Colonic mucosa (tissue), 4 donors: ENCODE measurements around the gene USP49. TPM values are rescaled to one million over a fixed set of nuclear protein-coding genes. Genes with fewer than 3 reads are reported as not detected.
A peak's percentile ranks its signal among the peaks of the same experiment; 100 is the strongest.

Experiments
- DNase-seq: peaks from one replicate; pipeline ENCODE4 v3.0.0-alpha.2; 2020
- H3K27ac ChIP-seq: fragments of 200-600 bp; one replicate; pipeline ENCODE4 v1.8.0; 2021
- H3K27me3 ChIP-seq: fragments of 200-600 bp; one replicate; pipeline ENCODE4 v1.8.0; 2021
- H3K36me3 ChIP-seq: fragments of 200-600 bp; one replicate; pipeline ENCODE4 v1.8.0; 2021
- H3K4me1 ChIP-seq: fragments of 200-600 bp; one replicate; pipeline ENCODE4 v1.8.0; 2021; ENCODE audit warnings: mild to moderate bottlenecking
- H3K4me3 ChIP-seq: fragments of 200-600 bp; one replicate; pipeline ENCODE4 v1.8.0; 2021
- H3K9ac ChIP-seq, 2 donors: one replicate each; pipeline ENCODE4 v1.7.0; 2013; ENCODE audit warnings: control low read depth in 2 of 2, low read depth in 2 of 2, low read length in 2 of 2
- H3K9me3 ChIP-seq: fragments of 200-600 bp; one replicate; pipeline ENCODE4 v1.8.0; 2021
- CTCF ChIP-seq: fragments of 200-600 bp; IDR thresholded peaks from one replicate; pipeline ENCODE4 v1.8.0; 2022; ENCODE audit warnings: antibody characterized with exemption, mild to moderate bottlenecking
- intact Hi-C: fragments of 100-400 bp; cut with DNase I; formaldehyde crosslinking; loops from one replicate; pipeline ENCODE4 v1.14.1; 2022
- total RNA-seq, 2 donors: library from RNA; stranded (reverse); fragmentation: NEBNext Ultra II Directional in 1 of 2; extraction: Animal tissue kit (Norgen Biotek cat#: 25700) in 1 of 2; gene quantifications; one replicate each; pipeline ENCODE4 v1.2.1, GENCODE V29; 2021
- donor health status: healthy.
- donor health status: DM: no; HTN: no; CAD: no.
- donor health status: DM: no; HTN: no; CAD: no.

USP49 gene
- total RNA-seq, 2 donors from 2014 or later, result 1.7 to 2.9 TPM

- no peak for TF ChIP-seq CTCF
- no peaks in the 10 kb centered on the region for H3K9me3 ChIP-seq
- DNase-seq, result no peak
- H3K36me3 ChIP-seq, result peaks cover 6% of the 10 kb centered on the region
- H3K27ac ChIP-seq, result no peak overlapping the region
- no peak overlapping the region for H3K9ac ChIP-seq
- H3K4me3 ChIP-seq, result no peak overlapping the region
- no peaks in the 10 kb centered on the region for H3K27me3 ChIP-seq
- H3K4me1 ChIP-seq, result peaks cover 8% of the 10 kb centered on the region
- intact Hi-C loops, result loop anchor here (5.0 kb wide), 1 partner anchor 133 kb away; the partner anchor contains the start of genes BYSL and MED20
Measured at GRCh38 chr6:41789390-41789724, 105.8 kb downstream of the USP49 start.

GRCh38 chr6:41787219-41787917 is 107.8 kb downstream of the USP49 start, which contains the start of gene TOMM6:
TSS of gene TOMM6 (plus strand) at chr6:41787694. CDS start at chr6:41787698, 4 bp downstream.
- TF ChIP-seq CTCF, result peak; percentile 83
- intact Hi-C loops, result loop anchor here (5.0 kb wide), 1 partner anchor 135 kb away; the partner anchor contains the start of genes BYSL and MED20
- no peaks in the 10 kb centered on the region for H3K9me3 ChIP-seq
- peaks cover 6% of the 10 kb centered on the region for H3K36me3 ChIP-seq
- H3K9ac ChIP-seq, result peak within 1 kb of the TSS; percentile 86 to 98
- peaks cover 8% of the 10 kb centered on the region for H3K4me1 ChIP-seq
- peak within 1 kb of the TSS; percentile 99 for H3K4me3 ChIP-seq
- H3K27me3 ChIP-seq, result no peaks in the 10 kb centered on the region
- peak within 1 kb of the TSS; percentile 92 for H3K27ac ChIP-seq
- peak; percentile 96 for DNase-seq

- Histone ChIP-seq H3K9me3 (no peaks in the 10 kb centered on the region), H3K4me1 (peaks cover 8% of the 10 kb centered on the region), H3K9ac (peak overlapping the region; percentile 86 to 98), H3K36me3 (peaks cover 6% of the 10 kb centered on the region), H3K27ac (peak overlapping the region; percentile 92), H3K4me3 (peak overlapping the region; percentile 99), H3K27me3 (no peaks in the 10 kb centered on the region)
- peak; percentile 93 for DNase-seq
- TF ChIP-seq CTCF, result peak; percentile 84
- intact Hi-C loops, result loop anchor here (5.0 kb wide), 1 partner anchor 136 kb away; the partner anchor contains the start of genes BYSL and MED20
Measured at GRCh38 chr6:41786451-41787218, 108.5 kb downstream of the USP49 start.

- no peak for TF ChIP-seq CTCF
- peak overlapping the region; percentile 99 for H3K4me3 ChIP-seq
- no peaks in the 10 kb centered on the region for H3K27me3 ChIP-seq
- peak overlapping the region; percentile 54 to 55 for H3K9ac ChIP-seq
- H3K4me1 ChIP-seq, result peaks cover 8% of the 10 kb centered on the region
- H3K9me3 ChIP-seq, result no peaks in the 10 kb centered on the region
- peaks cover 6% of the 10 kb centered on the region for H3K36me3 ChIP-seq
- peak overlapping the region; percentile 92 for H3K27ac ChIP-seq
- DNase-seq, result peak; percentile 40
- intact Hi-C loops, result loop anchor here (5.0 kb wide), 1 partner anchor 136 kb away; the partner anchor contains the start of genes BYSL and MED20
Measured at GRCh38 chr6:41785689-41786450, 109.3 kb downstream of the USP49 start.

- H3K27me3 ChIP-seq, result no peaks in the 10 kb centered on the region
- H3K9me3 ChIP-seq, result no peaks in the 10 kb centered on the region
- no peak overlapping the region for H3K27ac ChIP-seq
- no peak overlapping the region for H3K9ac ChIP-seq
- intact Hi-C loops, result loop anchor here (5.0 kb wide), 1 partner anchor 137 kb away; the partner anchor contains the start of genes BYSL and MED20
- H3K4me3 ChIP-seq, result no peak overlapping the region
- TF ChIP-seq CTCF, result no peak
- peaks cover 8% of the 10 kb centered on the region for H3K4me1 ChIP-seq
- peaks cover 5% of the 10 kb centered on the region for H3K36me3 ChIP-seq
- no peak for DNase-seq
Measured at GRCh38 chr6:41785254-41785653, 109.9 kb downstream of the USP49 start.
